H1 (cell line): Measurements from ENCODE around the gene TNS3.

Source experiments
- CTCF ChIP-seq, 3 experiments: IDR thresholded peaks; 1 replicate in 2 of 3; 2 replicates in 1 of 3; pipeline versions ENCODE4 v1.5.1 to v1.6.1; 2011; ENCODE audit warnings: low read length in 3 of 3, mild to moderate bottlenecking in 3 of 3, inconsistent platforms in 2 of 3, low read depth in 1 of 3, moderate library complexity in 1 of 3; ENCODE audit not compliant: insufficient read depth in 1 of 3; ENCODE audit errors: control extremely low read depth in 1 of 3
- JUN ChIP-seq: IDR thresholded peaks from 2 replicates; pipeline ENCODE4 v1.6.1; 2011; ENCODE audit warnings: low read depth, mild to moderate bottlenecking, improper control_type of control experiment, low read length
- MAX ChIP-seq: IDR thresholded peaks from 2 replicates; pipeline ENCODE4 v1.6.1; 2012; ENCODE audit warnings: inconsistent platforms

GRCh38 chr7:47376991-47377616 lies 204.8 kb downstream of the TNS3 start:
- TF ChIP-seq JUN (no peak), MAX (no peak), CTCF (IDR thresholded peaks at IDR 0.05; ENCODE audit: control extremely low read depth in 1 of 3, insufficient read depth in 1 of 3, low read depth in 1 of 3, low read length in 3 of 3) (no peak)
